Middle frontal gyrus (tissue), 1 donor: ENCODE data around the gene LMNTD2.
"Not testable (repeated sequence)": the region's sequence is repeated elsewhere in the genome, so short reads cannot be mapped to it uniquely, and the experiment has no call there.

Experiments used
- DNase-seq: peaks from one replicate; pipeline ENCODE4 v3.0.0-alpha.2; 2015; ENCODE audit warnings: low spot score; ENCODE audit errors: extremely low spot score

Gene LMNTD2

GRCh38 chr11:534396-535209 lies 25.9 kb downstream of the LMNTD2 start:
- no peak for DNase-seq

- DNase-seq: no peak
Measured at GRCh38 chr11:533586-534395, 26.7 kb downstream of the LMNTD2 start.

GRCh38 chr11:532986-533585 lies 27.5 kb downstream of the LMNTD2 start:
- no peak for DNase-seq

GRCh38 chr11:532527-532985 lies 28.0 kb downstream of the LMNTD2 start:
- no peak for DNase-seq

- no peak for DNase-seq
Measured at GRCh38 chr11:531919-532526, 28.5 kb downstream of the LMNTD2 start.

GRCh38 chr11:530960-531831 lies 29.3 kb downstream of the LMNTD2 start:
- DNase-seq: no peak

GRCh38 chr11:529728-530411 lies 30.7 kb downstream of the LMNTD2 start:
- no peak for DNase-seq

- no peak for DNase-seq
Measured at GRCh38 chr11:528815-529727, 31.5 kb downstream of the LMNTD2 start.

- no peak for DNase-seq
Measured at GRCh38 chr11:528166-528814, 32.2 kb downstream of the LMNTD2 start.

- DNase-seq: no peak
Measured at GRCh38 chr11:526192-526591, 34.3 kb downstream of the LMNTD2 start.

GRCh38 chr11:521177-521688 lies 39.3 kb downstream of the LMNTD2 start:
- no peak for DNase-seq

GRCh38 chr11:520428-521176 lies 39.9 kb downstream of the LMNTD2 start:
- DNase-seq: no peak

- DNase-seq: peak; percentile 72
Measured at GRCh38 chr11:518463-519202, 41.9 kb downstream of the LMNTD2 start.

- not testable (repeated sequence) for DNase-seq
Measured at GRCh38 chr11:516918-517685, 43.4 kb downstream of the LMNTD2 start.

- no peak for DNase-seq
Measured at GRCh38 chr11:516400-516799, 44.1 kb downstream of the LMNTD2 start.

GRCh38 chr11:515131-515530 lies 45.4 kb downstream of the LMNTD2 start:
- no peak for DNase-seq
